HFF-Myc (cell line): ENCODE data around the gene LINC00237.

Experiments
- DNase-seq: peaks from one replicate; pipeline ENCODE4 v3.0.0-alpha.2; 2011; ENCODE audit warnings: low read depth; ENCODE audit errors: extremely low read depth
- H3K4me3 ChIP-seq: replicated peaks from 2 replicates; pipeline ENCODE4 v1.5.1; 2011; ENCODE audit warnings: low read depth, mild to moderate bottlenecking, control low read depth, low read length
- TF ChIP-seq, protein P1 (sequence below): IDR thresholded peaks from 2 replicates; pipeline ENCODE4 v1.5.1; 2012; ENCODE audit warnings: mild to moderate bottlenecking, low read depth, low read length, control low read depth; ENCODE audit errors: missing control alignments

LINC00237 gene

DNA sequence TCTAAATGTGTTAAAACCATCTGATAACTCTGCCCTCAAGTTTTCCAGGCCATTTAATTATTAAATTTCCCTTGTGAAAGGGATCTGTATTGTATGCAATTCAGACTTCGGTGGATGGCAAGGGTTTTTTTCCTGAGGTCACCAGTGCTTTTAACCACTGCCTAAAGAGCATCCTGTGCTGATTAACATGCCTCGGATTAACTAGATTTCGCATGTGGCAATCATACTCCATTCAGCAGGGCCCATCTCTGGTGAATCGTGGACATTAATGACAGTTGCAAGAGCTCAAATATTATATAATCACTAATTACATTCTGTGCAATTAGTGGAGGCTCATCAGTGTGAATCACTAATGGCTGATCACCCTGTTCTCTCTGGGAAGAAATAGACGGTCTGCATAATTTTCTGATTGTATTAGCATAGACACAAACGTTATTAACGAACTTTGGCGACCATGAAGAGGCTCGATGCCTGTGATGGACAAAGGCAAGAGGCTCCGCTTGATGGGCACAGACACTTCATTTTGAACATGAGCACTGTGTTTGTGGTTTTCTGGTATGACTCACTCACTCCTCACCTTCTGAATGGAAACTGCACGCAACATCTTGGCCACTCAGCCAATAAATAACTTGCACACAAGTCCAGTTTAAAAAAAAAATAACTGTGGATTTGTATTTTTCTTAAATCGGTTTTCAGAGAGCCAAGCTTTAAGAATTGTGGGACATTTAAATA, 31.4 kb downstream of the LINC00237 start:
- peak; percentile 2 for DNase-seq
- no peak overlapping the region for H3K4me3 ChIP-seq

DNA sequence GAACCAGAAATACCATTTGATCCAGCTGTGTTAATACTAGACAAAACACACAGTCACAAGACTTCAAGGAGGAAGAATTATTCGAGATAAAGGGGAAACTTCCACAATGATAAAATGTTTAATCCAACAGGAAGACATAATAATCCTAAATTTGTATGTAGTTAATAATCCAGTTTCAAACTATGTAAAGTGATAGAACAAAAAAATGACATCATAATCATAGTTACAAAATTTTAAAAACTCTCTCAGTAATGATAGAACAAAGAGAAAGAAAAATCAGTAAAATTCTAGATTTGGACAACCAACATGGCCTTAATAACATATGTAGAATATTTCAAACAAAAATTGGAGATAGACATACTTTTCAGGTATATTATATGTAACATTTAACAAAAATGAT, 38.9 kb downstream of the LINC00237 start:
- H3K4me3 ChIP-seq: no peak overlapping the region
- TF ChIP-seq, protein P1, sequence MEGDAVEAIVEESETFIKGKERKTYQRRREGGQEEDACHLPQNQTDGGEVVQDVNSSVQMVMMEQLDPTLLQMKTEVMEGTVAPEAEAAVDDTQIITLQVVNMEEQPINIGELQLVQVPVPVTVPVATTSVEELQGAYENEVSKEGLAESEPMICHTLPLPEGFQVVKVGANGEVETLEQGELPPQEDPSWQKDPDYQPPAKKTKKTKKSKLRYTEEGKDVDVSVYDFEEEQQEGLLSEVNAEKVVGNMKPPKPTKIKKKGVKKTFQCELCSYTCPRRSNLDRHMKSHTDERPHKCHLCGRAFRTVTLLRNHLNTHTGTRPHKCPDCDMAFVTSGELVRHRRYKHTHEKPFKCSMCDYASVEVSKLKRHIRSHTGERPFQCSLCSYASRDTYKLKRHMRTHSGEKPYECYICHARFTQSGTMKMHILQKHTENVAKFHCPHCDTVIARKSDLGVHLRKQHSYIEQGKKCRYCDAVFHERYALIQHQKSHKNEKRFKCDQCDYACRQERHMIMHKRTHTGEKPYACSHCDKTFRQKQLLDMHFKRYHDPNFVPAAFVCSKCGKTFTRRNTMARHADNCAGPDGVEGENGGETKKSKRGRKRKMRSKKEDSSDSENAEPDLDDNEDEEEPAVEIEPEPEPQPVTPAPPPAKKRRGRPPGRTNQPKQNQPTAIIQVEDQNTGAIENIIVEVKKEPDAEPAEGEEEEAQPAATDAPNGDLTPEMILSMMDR: no peak
- DNase-seq: no peak

More for the DNA sequence above, 31.4 kb downstream of the LINC00237 start:
- TF ChIP-seq, protein P1: no peak

DNA sequence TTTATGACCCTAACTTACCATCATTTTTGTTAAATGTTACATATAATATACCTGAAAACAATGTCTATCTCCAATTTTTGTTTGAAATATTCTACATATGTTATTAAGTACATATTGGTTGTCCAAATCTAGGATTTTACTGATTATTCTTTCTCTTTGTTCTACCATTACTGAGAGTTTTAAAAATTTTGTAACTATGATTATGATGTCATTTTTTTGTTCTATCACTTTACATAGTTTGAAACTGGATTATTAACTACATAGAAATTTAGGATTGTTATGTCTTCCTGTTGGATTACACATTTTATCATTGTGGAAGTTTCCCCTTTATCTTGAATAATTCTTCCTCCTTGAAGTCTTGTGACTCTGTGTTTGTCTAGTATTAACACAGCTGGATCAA, 41.2 kb downstream of the LINC00237 start:
- DNase-seq: no peak
- TF ChIP-seq, protein P1: no peak

DNA sequence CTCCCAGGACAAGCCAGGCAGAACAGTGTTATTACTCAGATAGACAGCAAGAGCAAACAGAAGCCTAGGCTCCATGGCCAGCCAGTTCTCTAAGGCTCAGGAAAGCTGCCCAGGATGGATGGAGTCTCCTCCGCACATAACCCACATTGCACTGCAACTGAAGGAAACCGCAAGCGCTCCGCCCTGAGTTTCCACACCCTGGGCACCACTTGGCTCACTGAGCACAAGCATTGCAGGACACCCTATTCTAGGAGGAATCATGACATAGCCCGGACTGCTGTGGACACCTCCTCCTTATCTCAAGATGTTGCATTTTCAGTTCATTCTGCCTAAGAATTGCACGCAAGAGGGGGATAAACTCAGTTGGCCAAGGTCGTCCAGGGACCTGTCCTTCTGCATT, 42.9 kb downstream of the LINC00237 start:
- DNase-seq: no peak
- no peak overlapping the region for H3K4me3 ChIP-seq
- TF ChIP-seq, protein P1: no peak

More for the DNA sequence above, 41.2 kb downstream of the LINC00237 start:
- no peak overlapping the region for H3K4me3 ChIP-seq

DNA sequence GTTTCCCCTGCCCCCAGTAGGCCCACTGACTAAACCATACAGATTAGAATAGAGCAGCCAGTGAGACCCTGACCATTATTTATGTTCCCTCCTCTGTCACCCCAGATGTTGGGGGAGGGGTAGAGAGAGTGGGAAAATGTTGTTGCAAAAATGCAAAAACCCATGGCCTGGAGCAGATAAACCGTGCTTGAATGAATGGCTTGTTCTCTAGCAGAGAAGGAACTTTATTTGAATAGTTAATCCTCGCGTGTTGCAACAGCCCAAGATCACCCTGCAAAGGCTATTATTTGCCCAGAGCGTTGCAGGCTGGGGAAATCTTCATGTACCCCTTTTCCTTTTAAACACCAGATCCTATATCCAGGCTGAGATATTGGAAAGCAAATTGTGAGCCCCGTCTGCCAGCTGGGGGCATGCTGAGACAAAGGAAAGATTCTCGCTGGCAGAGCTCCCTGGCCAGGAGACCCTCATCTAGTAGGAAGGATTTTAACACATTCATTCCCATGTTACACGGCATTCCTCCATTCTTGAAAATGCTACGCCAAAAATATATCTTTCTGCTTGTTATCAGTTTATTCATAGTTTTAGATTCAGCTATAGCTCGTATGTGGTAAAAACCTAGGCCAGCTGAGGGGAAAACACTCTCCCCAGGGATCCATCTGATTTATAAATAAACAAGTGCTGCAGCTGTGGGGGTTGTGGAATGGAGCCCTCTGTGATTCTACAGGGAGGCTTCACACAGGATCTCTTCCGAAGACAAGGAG, 53.0 kb downstream of the LINC00237 start:
- TF ChIP-seq, protein P1: no peak
- DNase-seq: no peak
- no peak overlapping the region for H3K4me3 ChIP-seq

DNA sequence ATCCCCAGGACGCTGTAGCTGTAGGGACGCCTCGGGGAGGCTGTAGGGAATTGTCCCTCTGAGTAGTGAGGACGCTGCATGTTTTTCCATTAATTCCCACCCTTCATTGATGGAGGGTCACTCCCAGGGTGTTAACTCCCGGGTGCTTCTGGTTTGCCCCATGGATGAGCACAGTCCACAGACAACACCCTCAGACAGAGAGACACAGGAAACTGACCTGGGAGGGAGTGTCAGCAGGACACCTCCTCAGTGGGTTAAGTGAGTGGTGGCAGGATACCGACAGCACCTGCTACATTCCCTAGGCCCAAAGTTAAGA, 53.5 kb downstream of the LINC00237 start:
- TF ChIP-seq, protein P1: no peak
- no peak for DNase-seq
- H3K4me3 ChIP-seq: no peak overlapping the region
